ENCODE measurements around the gene GAL3ST3.

DNA sequence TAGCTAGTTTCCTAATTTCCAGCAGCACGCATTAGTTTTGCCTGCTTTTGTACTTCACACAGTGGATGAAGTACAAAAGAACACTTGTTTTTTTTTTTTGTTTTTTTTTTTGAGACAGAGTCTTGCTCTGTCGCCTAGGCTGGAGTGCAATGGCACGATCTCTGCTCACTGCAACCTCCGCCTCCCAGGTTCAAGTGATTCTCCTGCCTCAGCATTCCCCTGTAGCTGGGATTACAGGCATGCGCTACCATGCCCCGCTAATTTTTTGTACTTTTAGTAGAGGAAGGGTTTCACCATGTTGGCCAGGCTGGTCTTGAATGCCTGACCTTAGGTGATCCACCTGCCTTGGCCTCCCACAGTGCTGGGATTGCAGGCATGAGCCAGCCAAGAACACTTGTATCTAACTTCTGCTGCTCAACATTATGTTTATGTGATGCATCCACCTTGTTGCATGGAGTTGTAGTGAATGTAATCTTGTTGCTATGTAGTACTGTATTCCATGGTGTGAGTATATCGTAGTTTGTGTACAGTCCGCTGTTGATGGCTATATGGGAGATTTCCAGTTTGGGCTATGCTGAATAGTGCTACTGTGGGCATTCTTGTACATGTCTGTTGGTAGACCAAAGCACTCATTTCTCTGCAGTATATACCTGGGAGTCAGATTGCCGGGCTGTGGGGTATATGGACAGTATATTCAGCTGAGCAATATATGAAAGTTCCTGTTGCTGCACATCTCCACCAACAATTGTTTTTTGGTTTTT, 38.4 kb upstream of the GAL3ST3 start:
- TF ChIP-seq POLR2AphosphoS5 (IDR thresholded peaks at IDR 0.05; ENCODE audit: low read length) (no peak), POLR2AphosphoS2 (IDR thresholded peaks at IDR 0.05; ENCODE audit: low read depth, low read length) (no peak), CTCF (IDR thresholded peaks at IDR 0.05 in 2 of 3, conservative IDR thresholded peaks at IDR 0.05 in 1 of 3; ENCODE audit: control insufficient read depth in 2 of 3, extremely low read depth in 1 of 3, insufficient read depth in 1 of 3, low read depth in 3 of 3, low read length in 3 of 3) (no peak)
